Uterus (tissue), 2 donors: ENCODE results near the gene NUMA1.
A peak's percentile ranks its signal among the peaks of the same experiment; 100 is the strongest.

ENCODE experiments used
- POLR2A ChIP-seq, 2 donors: fragments of 450-650 bp; IDR thresholded peaks; one replicate each; pipeline ENCODE4 v1.6.1; 2016; ENCODE audit warnings: antibody characterized with exemption in 2 of 2, mild to moderate bottlenecking in 1 of 2, moderate library complexity in 1 of 2
- TF ChIP-seq, protein P1 (sequence below), 4 experiments: fragments of 200-600 bp in 2 of 4; fragments of 450-650 bp in 2 of 4; sonication (generic) in 2 of 4; IDR thresholded peaks; one replicate each; pipeline ENCODE4 v1.5.1; 2016 to 2019; ENCODE audit warnings: antibody characterized with exemption in 4 of 4, mild to moderate bottlenecking in 2 of 4, moderate library complexity in 1 of 4

GRCh38 chr11:72111300-72112142 is 31.2 kb upstream of the NUMA1 start:
- TF ChIP-seq, protein P1, sequence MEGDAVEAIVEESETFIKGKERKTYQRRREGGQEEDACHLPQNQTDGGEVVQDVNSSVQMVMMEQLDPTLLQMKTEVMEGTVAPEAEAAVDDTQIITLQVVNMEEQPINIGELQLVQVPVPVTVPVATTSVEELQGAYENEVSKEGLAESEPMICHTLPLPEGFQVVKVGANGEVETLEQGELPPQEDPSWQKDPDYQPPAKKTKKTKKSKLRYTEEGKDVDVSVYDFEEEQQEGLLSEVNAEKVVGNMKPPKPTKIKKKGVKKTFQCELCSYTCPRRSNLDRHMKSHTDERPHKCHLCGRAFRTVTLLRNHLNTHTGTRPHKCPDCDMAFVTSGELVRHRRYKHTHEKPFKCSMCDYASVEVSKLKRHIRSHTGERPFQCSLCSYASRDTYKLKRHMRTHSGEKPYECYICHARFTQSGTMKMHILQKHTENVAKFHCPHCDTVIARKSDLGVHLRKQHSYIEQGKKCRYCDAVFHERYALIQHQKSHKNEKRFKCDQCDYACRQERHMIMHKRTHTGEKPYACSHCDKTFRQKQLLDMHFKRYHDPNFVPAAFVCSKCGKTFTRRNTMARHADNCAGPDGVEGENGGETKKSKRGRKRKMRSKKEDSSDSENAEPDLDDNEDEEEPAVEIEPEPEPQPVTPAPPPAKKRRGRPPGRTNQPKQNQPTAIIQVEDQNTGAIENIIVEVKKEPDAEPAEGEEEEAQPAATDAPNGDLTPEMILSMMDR (IDR thresholded peaks at IDR 0.05), result peak in 1 of 4 experiments; percentile 11
- no peak for TF ChIP-seq POLR2A (IDR thresholded peaks at IDR 0.05)
